Loucy (cell line): ENCODE measurements around the gene VASH2.

Experiments
- H2AFZ ChIP-seq: fragments of 200-600 bp; sonication (generic); 2 replicates; pipeline ENCODE4 v1.6.0; 2016; ENCODE audit warnings: antibody characterized with exemption, mild to moderate bottlenecking, low read length, moderate library complexity
- H3F3A ChIP-seq: fragments of 200-600 bp; 2 replicates; pipeline ENCODE4 v1.6.0; 2016; ENCODE audit warnings: antibody characterized with exemption, low read depth, mild to moderate bottlenecking
- H3K27me3 ChIP-seq: fragments of 200-600 bp; sonication (generic); 2 replicates; pipeline ENCODE4 v1.6.1; 2014; ENCODE audit warnings: low read length, mild to moderate bottlenecking; ENCODE audit not compliant: insufficient read depth, poor library complexity, severe bottlenecking
- H3K36me3 ChIP-seq: fragments of 200-600 bp; sonication (generic); 2 replicates; pipeline ENCODE4 v1.6.1; 2016; ENCODE audit warnings: low read length; ENCODE audit not compliant: insufficient read depth
- H3K4me1 ChIP-seq: fragments of 200-600 bp; sonication (generic); 2 replicates; pipeline ENCODE4 v1.5.1; 2014; ENCODE audit warnings: low read length, mild to moderate bottlenecking; ENCODE audit not compliant: insufficient read depth, poor library complexity, severe bottlenecking
- H3K4me2 ChIP-seq: fragments of 200-600 bp; sonication (generic); 2 replicates; pipeline ENCODE4 v1.6.0; 2014; ENCODE audit warnings: antibody characterized with exemption, low read length, low read depth, mild to moderate bottlenecking; ENCODE audit not compliant: poor library complexity, severe bottlenecking
- H3K4me3 ChIP-seq: fragments of 200-600 bp; sonication (generic); 2 replicates; pipeline ENCODE4 v1.5.1; 2014; ENCODE audit warnings: low read length, mild to moderate bottlenecking, mixed read lengths; ENCODE audit not compliant: poor library complexity, severe bottlenecking
- H3K79me2 ChIP-seq: fragments of 200-600 bp; sonication (generic); 2 replicates; pipeline ENCODE4 v1.6.1; 2014; ENCODE audit warnings: low read length; ENCODE audit not compliant: insufficient read depth
- H3K9ac ChIP-seq: fragments of 200-600 bp; sonication (generic); 2 replicates; pipeline ENCODE4 v1.6.0; 2014; ENCODE audit warnings: mild to moderate bottlenecking, low read depth, low read length, moderate library complexity; ENCODE audit not compliant: poor library complexity, severe bottlenecking
- H3K9me2 ChIP-seq: fragments of 200-600 bp; sonication (generic); replicated peaks from 2 replicates; pipeline ENCODE4 v1.6.1; 2016; ENCODE audit warnings: low read depth, low read length, mixed read lengths
- H3K9me3 ChIP-seq: fragments of 200-600 bp; sonication (generic); 2 replicates; pipeline ENCODE4 v1.6.1; 2014; ENCODE audit warnings: mild to moderate bottlenecking, antibody characterized with exemption, low read length, low read depth; ENCODE audit not compliant: insufficient read depth
- H4K20me1 ChIP-seq: fragments of 200-600 bp; sonication (generic); 2 replicates; pipeline ENCODE4 v1.6.0; 2014; ENCODE audit warnings: antibody characterized with exemption, low read length, mild to moderate bottlenecking; ENCODE audit not compliant: insufficient read depth, poor library complexity, severe bottlenecking
- CTCF ChIP-seq: fragments of 200-600 bp; sonication (generic); conservative IDR thresholded peaks from 2 replicates; pipeline ENCODE4 v1.5.1; 2014; ENCODE audit warnings: mild to moderate bottlenecking, antibody characterized with exemption, low read length
- EZH2phosphoT487 ChIP-seq: fragments of 200-600 bp; IDR thresholded peaks from 2 replicates; pipeline ENCODE4 v1.6.1; 2018; ENCODE audit warnings: antibody characterized with exemption, mild to moderate bottlenecking, moderate library complexity, borderline replicate concordance

VASH2 gene

DNA sequence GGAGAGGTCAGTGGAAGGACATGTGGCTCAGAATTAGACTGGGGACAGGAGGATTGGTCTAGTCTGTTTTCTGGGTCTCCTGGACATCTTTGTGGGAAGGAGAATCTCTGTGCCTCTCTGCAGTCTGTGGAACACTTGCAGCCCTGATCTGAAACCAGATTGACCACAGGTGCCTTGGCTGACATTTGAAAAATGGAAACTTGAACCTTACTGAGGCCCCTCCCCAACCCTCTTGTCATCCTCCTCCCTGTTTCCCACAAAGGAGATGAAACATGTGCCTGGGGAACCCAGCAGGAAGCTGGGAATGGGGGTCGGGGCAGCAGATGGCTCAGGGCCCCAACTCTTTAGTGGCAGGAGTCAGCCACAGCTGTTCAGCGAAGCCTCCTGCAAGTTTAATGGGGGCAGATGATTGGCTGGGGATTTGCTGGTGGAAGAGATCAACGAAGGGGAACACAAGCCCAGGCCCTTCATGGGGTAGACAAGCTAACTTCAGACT, 18.1 kb downstream of the VASH2 start:
- Histone ChIP-seq H3K79me2 (no peaks in the 10 kb centered on the region), H3K4me1 (no peaks in the 10 kb centered on the region), H3K4me2 (no peak overlapping the region), H4K20me1 (no peaks in the 10 kb centered on the region), H3K36me3 (peaks cover 11% of the 10 kb centered on the region; the same call in 1 of the 2 replicates), H3K9me3 (no peaks in the 10 kb centered on the region), H3K27me3 (no peaks in the 10 kb centered on the region), H2AFZ (no peak overlapping the region), H3K9ac (no peak overlapping the region), H3F3A (no peaks in the 10 kb centered on the region), H3K9me2 (no peaks in the 10 kb centered on the region), H3K4me3 (no peak overlapping the region)
- TF ChIP-seq CTCF (no peak), EZH2phosphoT487 (no peak)

- Histone ChIP-seq H3K36me3 (peaks cover 26% of the 10 kb centered on the region; the same call in 1 of the 2 replicates), H3K4me2 (no peak overlapping the region), H3K4me1 (no peaks in the 10 kb centered on the region), H3K27me3 (no peaks in the 10 kb centered on the region), H3K9me2 (no peaks in the 10 kb centered on the region), H3K9me3 (no peaks in the 10 kb centered on the region), H4K20me1 (no peaks in the 10 kb centered on the region), H3K9ac (no peak overlapping the region), H3K79me2 (no peaks in the 10 kb centered on the region), H3F3A (no peaks in the 10 kb centered on the region), H2AFZ (no peak overlapping the region), H3K4me3 (no peak overlapping the region)
- TF ChIP-seq EZH2phosphoT487, result no peak
- no peak for TF ChIP-seq CTCF
Observed at GRCh38 chr1:212970085-212970484, 19.7 kb downstream of the VASH2 start.

DNA sequence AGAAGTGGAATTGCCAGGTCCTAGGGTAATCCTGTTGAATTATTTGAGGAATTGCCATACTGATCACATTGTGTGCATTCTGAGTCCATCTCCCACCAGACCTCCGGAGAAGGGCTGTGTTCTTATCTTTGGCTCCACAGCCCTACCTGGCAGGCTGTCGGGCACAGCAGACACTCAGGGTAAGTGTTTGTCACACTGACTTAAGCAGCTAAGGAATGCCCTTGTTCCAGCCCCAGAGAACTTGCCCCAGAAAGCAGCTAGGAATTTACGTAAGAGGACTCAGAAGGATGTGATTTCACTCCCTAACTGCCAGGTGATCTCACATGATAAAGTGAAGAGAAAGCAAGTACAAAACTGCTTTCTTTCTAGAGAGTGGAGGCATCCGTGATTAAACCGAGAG, 21.0 kb downstream of the VASH2 start:
- Histone ChIP-seq H3K9ac (no peak overlapping the region), H3K79me2 (no peaks in the 10 kb centered on the region), H2AFZ (no peak overlapping the region), H3K4me3 (no peak overlapping the region), H3K36me3 (peaks cover 34% of the 10 kb centered on the region; the same call in 1 of the 2 replicates), H3K27me3 (no peaks in the 10 kb centered on the region), H3K4me2 (no peak overlapping the region), H4K20me1 (no peaks in the 10 kb centered on the region), H3K4me1 (no peaks in the 10 kb centered on the region), H3K9me3 (no peaks in the 10 kb centered on the region), H3F3A (no peaks in the 10 kb centered on the region), H3K9me2 (no peaks in the 10 kb centered on the region)
- TF ChIP-seq EZH2phosphoT487 (no peak), CTCF (no peak)
